Hepatocyte (in vitro differentiated cells): Measurements from ENCODE around the gene PI4KA. TPM values are rescaled to one million over a fixed set of nuclear protein-coding genes. Genes with fewer than 3 reads are reported as not detected.
"Not testable (repeated sequence)": the region's sequence is repeated elsewhere in the genome, so short reads cannot be mapped to it uniquely, and the experiment has no call there.

Experiments
- DNase-seq: peaks from one replicate; pipeline ENCODE4 v3.0.0-alpha.2; 2016; ENCODE audit warnings: low spot score
- H2AFZ ChIP-seq: fragments of 200-600 bp; sonication (generic); 2 replicates; pipeline ENCODE4 v1.6.0; 2016; ENCODE audit warnings: antibody characterized with exemption, mild to moderate bottlenecking
- H3K27ac ChIP-seq: fragments of 200-600 bp; sonication (generic); 2 replicates; pipeline ENCODE4 v1.5.1; 2016; ENCODE audit warnings: mild to moderate bottlenecking
- H3K27me3 ChIP-seq: fragments of 200-600 bp; sonication (generic); 2 replicates; pipeline ENCODE4 v1.6.1; 2016
- H3K36me3 ChIP-seq: fragments of 200-600 bp; sonication (generic); replicated peaks from 2 replicates; pipeline ENCODE4 v1.5.1; 2016; ENCODE audit warnings: low read depth; ENCODE audit not compliant: insufficient read depth
- H3K4me1 ChIP-seq: fragments of 200-600 bp; sonication (generic); 2 replicates; pipeline ENCODE4 v1.5.1; 2016; ENCODE audit warnings: mild to moderate bottlenecking, moderate library complexity; ENCODE audit not compliant: insufficient read depth
- H3K4me2 ChIP-seq: fragments of 200-600 bp; sonication (generic); 2 replicates; pipeline ENCODE4 v1.6.0; 2016
- H3K4me3 ChIP-seq: fragments of 200-600 bp; sonication (generic); 2 replicates; pipeline ENCODE4 v1.5.1; 2016; ENCODE audit warnings: mild to moderate bottlenecking
- H3K79me2 ChIP-seq: fragments of 200-600 bp; sonication (generic); 2 replicates; pipeline ENCODE4 v1.6.0; 2017; ENCODE audit warnings: mild to moderate bottlenecking
- H3K9me2 ChIP-seq: fragments of 200-600 bp; sonication (generic); replicated peaks from 2 replicates; pipeline ENCODE4 v1.6.0; 2017; ENCODE audit warnings: mild to moderate bottlenecking; ENCODE audit not compliant: insufficient read depth
- H3K9me3 ChIP-seq: fragments of 200-600 bp; sonication (generic); 2 replicates; pipeline ENCODE4 v1.5.1; 2016; ENCODE audit warnings: low read depth, mild to moderate bottlenecking
- H4K20me1 ChIP-seq: fragments of 200-600 bp; sonication (generic); 2 replicates; pipeline ENCODE4 v1.6.0; 2016; ENCODE audit warnings: mild to moderate bottlenecking; ENCODE audit not compliant: insufficient read depth, poor library complexity, severe bottlenecking
- CTCF ChIP-seq: fragments of 200-600 bp; sonication (generic); IDR thresholded peaks from 2 replicates; pipeline ENCODE4 v1.5.1; 2016; ENCODE audit warnings: antibody characterized with exemption, mild to moderate bottlenecking; ENCODE audit not compliant: poor library complexity
- EZH2 ChIP-seq: fragments of 200-600 bp; sonication (generic); IDR thresholded peaks from 2 replicates; pipeline ENCODE4 v1.6.1; 2016; ENCODE audit warnings: antibody characterized with exemption, mild to moderate bottlenecking, borderline replicate concordance
- EZH2phosphoT487 ChIP-seq: fragments of 200-600 bp; sonication (generic); IDR thresholded peaks from one replicate; pipeline ENCODE4 v1.6.1; 2018; ENCODE audit warnings: antibody characterized with exemption, mild to moderate bottlenecking, low read depth, moderate library complexity; ENCODE audit not compliant: unreplicated experiment, severe bottlenecking
- WGBS: methylation state at CpG from one replicate; pipeline ENCODE4 v1.1.6; 2016; ENCODE audit warnings: low lambda C conversion rate; ENCODE audit errors: missing lambda C conversion rate; 5-methylcytosine and 5-hydroxymethylcytosine counted together
- polyA plus RNA-seq: library from polyadenylated mRNA; unstranded; fragments of >200 nt; fragmentation: Nextera tagmentation; extraction: Ambion mirVana; gene quantifications from 2 replicates; pipeline ENCODE4 v1.2.1, GENCODE V29; 2016
- total RNA-seq: library from RNA; depleted of rRNA; stranded (reverse); fragments of >200 nt; gene quantifications from 2 replicates; pipeline ENCODE4 v1.2.3, GENCODE V29; 2014

PI4KA gene
- total and polyA plus RNA-seq, 2 experiments from 2014 or later: 59.1 to 75.7 TPM

GRCh38 chr22:20834206-20834605, 24.4 kb downstream of the PI4KA start:
- Histone ChIP-seq H4K20me1 (no peaks in the 10 kb centered on the region), H2AFZ (no peak overlapping the region)
- TF ChIP-seq EZH2phosphoT487: no peak
- no peak for TF ChIP-seq EZH2
- no peak for TF ChIP-seq CTCF

GRCh38 chr22:20833225-20833665, 25.4 kb downstream of the PI4KA start:
- no peak for DNase-seq
- H3K36me3 ChIP-seq: no peaks in the 10 kb centered on the region
- peaks cover 23% of the 10 kb centered on the region for H3K79me2 ChIP-seq
- H4K20me1 ChIP-seq: no peaks in the 10 kb centered on the region
- H3K27ac ChIP-seq: no peak overlapping the region
- no peaks in the 10 kb centered on the region for H3K9me2 ChIP-seq
- H2AFZ ChIP-seq: no peak overlapping the region
- no peaks in the 10 kb centered on the region for H3K27me3 ChIP-seq
- no peaks in the 10 kb centered on the region for H3K4me1 ChIP-seq
- H3K9me3 ChIP-seq: no peaks in the 10 kb centered on the region
- WGBS: 98% methylated on average over 6 of the region's 6 CpGs
- no peak overlapping the region for H3K4me3 ChIP-seq
- TF ChIP-seq EZH2phosphoT487: no peak
- TF ChIP-seq EZH2: no peak
- TF ChIP-seq CTCF: no peak
- no peak overlapping the region for H3K4me2 ChIP-seq

More at GRCh38 chr22:20834206-20834605, 24.4 kb downstream of the PI4KA start:
- no peaks in the 10 kb centered on the region for H3K9me2 ChIP-seq
- H3K4me2 ChIP-seq: no peak overlapping the region
- no peaks in the 10 kb centered on the region for H3K27me3 ChIP-seq
- WGBS: 93% methylated on average over 3 of the region's 3 CpGs
- DNase-seq: no peak
- H3K4me1 ChIP-seq: no peaks in the 10 kb centered on the region
- H3K79me2 ChIP-seq: peaks cover 33% of the 10 kb centered on the region
- H3K9me3 ChIP-seq: no peaks in the 10 kb centered on the region
- H3K27ac ChIP-seq: no peak overlapping the region
- H3K36me3 ChIP-seq: no peaks in the 10 kb centered on the region
- H3K4me3 ChIP-seq: no peak overlapping the region

- WGBS: 94% methylated on average over 3 of the region's 3 CpGs
- H3K4me2 ChIP-seq: no peak overlapping the region
- TF ChIP-seq EZH2 (no peak), EZH2phosphoT487 (no peak), CTCF (no peak)
- no peaks in the 10 kb centered on the region for H3K4me1 ChIP-seq
- no peaks in the 10 kb centered on the region for H3K36me3 ChIP-seq
- H3K27me3 ChIP-seq: no peaks in the 10 kb centered on the region
- DNase-seq: no peak
- no peak overlapping the region for H2AFZ ChIP-seq
- H3K4me3 ChIP-seq: no peak overlapping the region
- no peaks in the 10 kb centered on the region for H3K9me3 ChIP-seq
- H4K20me1 ChIP-seq: no peaks in the 10 kb centered on the region
- H3K27ac ChIP-seq: no peak overlapping the region
- H3K79me2 ChIP-seq: peaks cover 5% of the 10 kb centered on the region
- H3K9me2 ChIP-seq: no peaks in the 10 kb centered on the region
Observed at GRCh38 chr22:20829491-20830134, 29.0 kb downstream of the PI4KA start.

DNA sequence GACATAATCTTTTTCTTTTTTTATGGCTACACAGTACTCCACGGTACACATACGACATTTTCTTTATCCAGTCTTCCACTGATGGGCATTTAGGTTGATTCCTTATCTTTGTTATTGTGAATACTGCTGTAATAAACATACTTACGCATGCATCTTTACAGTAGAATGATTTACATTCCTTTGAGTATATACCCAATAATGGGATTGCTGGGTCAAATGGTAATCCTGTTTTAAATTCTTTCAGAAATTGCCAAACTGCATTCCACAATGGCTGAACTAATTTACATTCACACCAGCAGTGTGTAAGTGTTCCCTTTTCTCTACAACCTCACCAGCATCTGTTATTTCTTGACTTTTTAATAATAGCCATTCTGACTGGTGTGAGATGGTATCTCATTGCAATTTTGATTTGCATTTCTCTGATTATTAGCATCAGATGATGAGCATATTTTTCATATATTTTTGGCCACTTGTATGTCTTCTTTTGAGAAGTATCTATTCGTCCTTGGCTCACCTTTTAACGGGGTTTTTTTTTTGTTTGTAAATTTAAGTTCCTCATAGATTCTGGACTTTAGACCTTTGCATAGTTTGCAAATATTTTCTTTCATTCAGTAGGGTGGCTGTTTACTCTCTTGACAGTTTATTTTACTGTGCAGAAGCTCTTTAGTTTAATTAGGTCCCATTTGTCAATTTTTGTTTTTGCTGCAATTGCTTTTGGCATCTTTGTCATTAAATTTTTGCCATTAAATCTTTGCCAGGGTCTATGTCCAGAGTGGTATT, 32.0 kb downstream of the PI4KA start:
- not testable (repeated sequence) for H3K4me3 ChIP-seq, H3K9me3 ChIP-seq, H3K36me3 ChIP-seq, H3K27ac ChIP-seq, H3K9me2 ChIP-seq, H2AFZ ChIP-seq, H3K4me2 ChIP-seq, H3K4me1 ChIP-seq, DNase-seq, H3K79me2 ChIP-seq, H4K20me1 ChIP-seq, H3K27me3 ChIP-seq
- 79% methylated on average over 5 of the region's 5 CpGs for WGBS
